ENCODE data around the gene ELOVL6. TPM values are rescaled to one million over a fixed set of nuclear protein-coding genes. Genes with fewer than 3 reads are reported as not detected.
"Not testable (repeated sequence)": the region's sequence is repeated elsewhere in the genome, so short reads cannot be mapped to it uniquely, and the experiment has no call there.

Gene ELOVL6
- total RNA-seq, 1 donor from 2014 or later, result 8.9 TPM

DNA sequence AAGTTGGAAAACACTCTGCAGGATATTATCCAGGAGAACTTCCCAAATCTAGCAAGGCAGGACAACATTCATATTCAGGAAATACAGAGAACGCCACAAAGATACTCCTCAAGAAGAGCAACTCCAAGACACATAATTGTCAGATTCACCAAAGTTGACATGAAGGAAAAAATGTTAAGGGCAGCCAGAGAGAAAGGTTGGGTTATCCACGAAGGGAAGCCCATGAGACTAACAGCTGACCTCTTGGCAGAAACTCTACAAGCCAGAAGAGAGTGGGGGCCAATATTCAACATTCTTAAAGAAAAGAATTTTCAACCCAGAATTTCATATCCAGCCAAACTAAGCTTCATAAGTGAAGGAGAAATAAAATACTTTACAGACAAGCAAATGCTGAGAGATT, 120.3 kb downstream of the ELOVL6 start:
- DNase-seq (ENCODE audit: extremely low read depth, low read depth, low spot score), result not testable (repeated sequence)

DNA sequence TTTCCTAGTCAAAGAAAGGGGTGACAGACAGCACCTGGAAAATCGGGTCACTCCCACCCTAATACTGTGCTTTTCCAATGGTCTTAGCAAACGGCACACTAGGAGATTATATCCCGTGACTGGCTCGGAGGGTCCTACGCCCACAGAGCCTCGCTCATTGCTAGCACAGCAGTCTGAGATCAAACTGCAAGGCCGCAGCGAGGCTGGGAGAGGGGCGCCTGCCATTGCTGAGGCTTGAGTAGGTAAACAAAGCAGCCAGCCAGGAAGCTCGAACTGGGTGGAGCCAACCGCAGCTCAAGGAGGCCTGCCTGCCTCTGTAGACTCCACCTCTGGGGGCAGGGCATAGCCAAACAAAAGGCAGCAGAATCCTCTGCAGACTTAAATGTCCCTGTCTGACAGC, 121.6 kb downstream of the ELOVL6 start:
- DNase-seq (ENCODE audit: extremely low read depth, low read depth, low spot score), result not testable (repeated sequence)

DNA sequence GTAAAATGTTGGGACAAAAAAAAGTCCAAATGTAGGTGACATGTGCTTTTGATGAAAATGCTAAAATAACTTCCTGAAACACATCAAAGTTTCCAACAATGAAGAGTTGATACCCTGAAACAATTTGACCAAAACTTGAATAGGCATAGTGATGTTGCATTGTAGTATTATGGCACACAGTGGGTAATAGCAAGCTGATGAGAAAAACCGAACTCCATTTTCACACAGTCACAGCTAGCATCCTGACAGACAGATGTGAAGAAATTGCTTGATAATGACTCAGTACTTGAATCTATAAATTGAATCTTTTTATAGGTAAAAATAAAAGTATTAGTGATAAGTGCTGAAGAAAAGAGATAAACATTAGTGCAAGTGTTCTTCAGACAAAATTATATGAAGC, 122.5 kb downstream of the ELOVL6 start:
- DNase-seq (ENCODE audit: extremely low read depth, low read depth, low spot score), result no peak

DNA sequence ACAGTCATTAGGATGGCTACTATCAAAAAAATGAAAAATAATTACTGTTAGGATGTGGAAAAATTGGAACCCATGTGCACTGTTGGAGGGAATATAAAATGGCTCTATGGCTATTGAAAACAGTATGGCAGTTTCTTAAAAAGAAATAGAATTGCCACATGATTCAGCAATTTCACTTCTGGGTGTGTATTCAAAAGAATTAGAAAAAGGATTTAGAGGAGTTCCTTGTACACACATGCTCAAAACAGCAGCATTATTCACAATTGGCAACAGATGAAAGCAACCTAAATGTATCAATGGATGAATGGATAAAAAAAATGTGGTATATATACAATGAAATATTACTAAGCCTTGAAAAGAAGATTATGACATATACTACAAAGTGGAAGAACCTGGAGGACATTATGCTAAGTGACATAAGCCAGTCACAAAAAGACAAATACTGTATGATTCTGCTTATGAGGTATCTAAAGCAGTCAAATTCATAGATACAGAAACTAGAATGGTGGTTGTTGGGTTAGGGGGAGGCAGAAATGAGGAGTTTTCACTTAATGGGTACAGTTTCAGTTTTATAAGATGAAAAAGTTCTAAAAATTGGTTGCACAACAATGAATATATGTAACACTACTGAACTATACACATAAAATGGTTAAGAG, 123.2 kb downstream of the ELOVL6 start:
- no peak for DNase-seq (ENCODE audit: extremely low read depth, low read depth, low spot score)

DNA sequence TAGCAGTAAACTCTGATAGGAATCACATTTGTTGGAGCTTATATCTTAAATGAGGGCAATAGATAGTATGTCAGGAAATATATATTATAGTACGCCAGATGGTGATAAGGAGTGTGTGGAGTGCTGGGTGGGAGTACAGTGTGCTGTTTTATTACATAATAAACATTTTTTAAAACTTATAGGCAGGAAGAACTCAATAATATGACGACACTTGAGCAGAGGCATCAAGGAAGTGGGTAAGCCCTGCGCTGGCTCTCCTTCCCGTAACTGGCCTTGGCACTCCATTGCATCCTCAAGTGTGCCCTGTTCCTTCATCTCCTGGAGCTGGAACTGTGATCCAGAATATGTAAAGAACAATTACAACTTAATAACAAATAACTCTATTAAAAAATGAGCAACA, 123.8 kb downstream of the ELOVL6 start:
- DNase-seq (ENCODE audit: extremely low read depth, low read depth, low spot score), result no peak

DNA sequence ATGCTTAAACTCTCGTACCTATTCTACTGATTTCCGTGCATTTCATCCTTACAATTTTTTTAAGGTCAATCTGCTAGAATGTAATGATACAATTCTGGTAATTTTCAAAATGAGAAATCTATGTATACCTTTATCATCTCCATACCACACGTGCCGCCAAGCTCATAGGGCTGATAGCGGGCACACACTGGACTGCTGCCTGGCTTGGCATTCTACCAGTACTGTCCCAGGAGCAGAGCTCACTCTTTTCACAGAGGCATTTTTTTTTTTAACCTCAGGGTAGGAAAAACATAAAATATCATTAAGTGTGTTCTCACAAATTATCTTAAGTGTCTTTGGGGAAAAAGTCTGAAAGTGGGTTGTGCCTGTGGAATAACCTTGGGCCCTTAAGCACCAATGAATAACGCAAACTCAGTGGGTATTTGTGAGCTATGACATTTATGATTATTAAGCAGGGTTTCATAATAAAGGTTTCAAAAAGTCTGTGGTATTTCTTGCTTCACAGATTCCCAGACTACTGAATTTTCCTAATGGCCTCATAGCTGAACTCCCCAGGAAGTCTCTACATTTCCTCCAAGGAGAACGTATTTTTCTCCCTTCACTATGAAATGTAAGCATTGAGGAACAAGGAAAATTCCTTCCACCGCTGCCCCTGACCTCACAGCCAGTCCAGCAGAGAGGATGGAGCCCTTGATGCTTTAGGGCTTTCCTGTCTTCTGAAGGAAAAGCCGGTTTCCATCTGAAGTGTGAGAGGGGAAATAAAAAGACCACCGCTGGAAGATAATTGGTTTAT, 125.2 kb downstream of the ELOVL6 start:
- DNase-seq (ENCODE audit: extremely low read depth, low read depth, low spot score), result no peak

DNA sequence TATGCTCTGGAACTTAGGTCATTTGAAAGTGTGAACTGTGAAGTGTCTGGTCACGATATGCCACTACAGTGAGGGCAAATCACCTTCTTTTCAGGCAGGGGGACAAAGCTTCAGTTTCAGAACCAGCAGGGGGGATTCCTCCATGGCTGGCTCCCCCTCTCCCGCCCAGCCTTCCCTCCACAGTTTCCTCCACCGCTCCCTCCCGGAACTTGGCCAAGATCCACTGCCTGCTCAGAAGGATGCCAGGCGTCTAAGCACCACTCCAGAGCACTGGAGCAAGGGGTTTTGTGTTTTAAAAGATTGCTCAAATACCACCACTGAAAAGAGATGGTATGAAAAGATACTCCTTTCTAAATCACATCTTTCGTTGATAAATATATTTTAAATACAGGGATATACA, 126.9 kb downstream of the ELOVL6 start:
- no peak for DNase-seq (ENCODE audit: extremely low read depth, low read depth, low spot score)

DNA sequence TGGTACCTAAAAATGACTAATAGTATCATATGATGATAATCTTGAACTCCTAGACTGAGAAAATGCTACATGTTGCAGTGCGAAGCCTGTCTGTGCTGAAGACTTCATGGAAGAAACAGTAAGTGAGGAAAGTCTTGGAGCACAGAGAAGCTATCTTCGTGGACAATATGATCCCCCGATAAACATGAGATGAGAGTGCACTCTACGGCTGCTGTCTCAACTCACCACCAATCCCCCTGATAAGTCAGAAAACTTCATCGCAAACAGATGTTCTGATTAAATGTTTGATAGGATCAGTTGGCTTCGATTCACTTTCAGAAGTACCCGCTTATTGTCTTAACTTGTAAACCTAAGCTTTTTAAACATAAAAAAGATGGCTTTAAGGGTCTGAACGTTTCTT, 130.2 kb downstream of the ELOVL6 start:
- DNase-seq (ENCODE audit: extremely low read depth, low read depth, low spot score), result no peak

DNA sequence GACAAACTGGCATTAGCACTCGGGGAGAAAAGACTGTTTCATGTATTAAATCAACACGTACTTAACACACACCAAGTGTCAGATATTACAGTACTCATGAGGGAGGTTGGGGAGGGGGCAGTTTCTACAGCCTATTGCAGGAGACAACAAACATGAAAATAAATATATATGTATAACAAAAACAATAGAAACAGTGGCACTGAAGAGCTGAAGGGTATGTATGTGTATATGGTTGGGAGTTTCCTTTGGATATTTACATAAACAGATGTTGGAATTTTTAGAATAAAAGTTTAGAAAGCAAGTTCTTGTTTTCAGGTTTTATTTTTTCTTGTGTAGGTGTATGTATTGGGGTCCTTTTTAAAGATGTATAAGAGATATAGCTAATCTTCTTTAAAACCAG, 133.5 kb downstream of the ELOVL6 start:
- DNase-seq (ENCODE audit: extremely low read depth, low read depth, low spot score), result no peak

DNA sequence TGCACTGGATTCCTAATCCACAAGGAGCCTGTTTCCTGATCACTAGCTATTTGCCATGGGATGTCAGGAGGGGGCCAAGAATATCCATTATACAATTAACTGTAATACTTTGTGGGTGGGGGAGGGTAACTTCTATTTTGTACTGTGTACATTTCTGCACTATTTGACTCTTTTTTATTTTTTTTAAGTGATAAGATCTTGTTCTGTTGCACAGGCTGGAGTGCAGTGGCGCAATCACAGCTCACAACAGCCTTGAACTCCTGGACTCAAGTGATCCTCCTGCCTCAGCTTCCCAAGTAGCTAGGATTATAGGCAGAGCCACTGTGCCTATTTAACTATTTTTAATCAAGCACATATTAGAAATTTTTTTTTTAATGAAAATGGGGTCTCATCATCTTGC, 134.1 kb downstream of the ELOVL6 start:
- no peak for DNase-seq (ENCODE audit: extremely low read depth, low read depth, low spot score)

DNA sequence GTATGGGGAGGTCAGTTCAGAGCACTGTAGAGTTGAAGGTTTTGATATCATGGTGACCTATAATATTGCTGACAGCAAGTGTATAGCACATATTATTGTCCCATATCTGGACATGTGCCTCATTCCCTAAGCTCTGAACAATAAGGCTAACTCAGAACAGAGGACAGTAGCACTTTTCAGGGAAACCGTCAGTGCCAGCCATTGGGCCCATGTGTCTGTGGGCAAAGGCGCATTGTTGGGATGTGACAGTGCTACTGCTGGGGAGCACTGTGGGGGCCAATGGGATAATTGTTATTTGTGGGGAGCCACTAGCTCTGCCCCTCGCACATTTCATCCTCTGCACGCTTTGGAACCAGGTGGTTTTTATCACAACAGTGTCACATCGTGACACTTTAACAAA, 136.2 kb downstream of the ELOVL6 start:
- no peak for DNase-seq (ENCODE audit: extremely low read depth, low read depth, low spot score)

DNA sequence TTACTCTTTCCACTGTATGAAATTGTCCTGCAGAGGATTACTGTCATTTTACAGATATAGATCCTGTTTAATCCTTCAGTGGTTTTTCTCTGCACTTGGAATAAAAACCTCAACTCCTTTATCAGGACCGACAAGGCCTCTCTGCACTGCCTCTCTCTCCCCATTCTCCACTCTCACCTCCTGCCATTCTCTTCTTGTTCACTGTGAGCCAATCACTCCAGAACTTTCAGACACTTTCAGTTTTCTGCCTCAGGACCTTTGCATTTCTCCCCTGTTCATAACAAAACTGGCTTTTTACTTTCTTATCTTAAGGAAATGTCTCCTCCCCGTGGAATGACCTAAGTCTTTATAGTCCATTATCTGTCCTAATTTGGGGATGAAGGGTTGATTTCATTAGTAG, 137.3 kb downstream of the ELOVL6 start:
- no peak for DNase-seq (ENCODE audit: extremely low read depth, low read depth, low spot score)

DNA sequence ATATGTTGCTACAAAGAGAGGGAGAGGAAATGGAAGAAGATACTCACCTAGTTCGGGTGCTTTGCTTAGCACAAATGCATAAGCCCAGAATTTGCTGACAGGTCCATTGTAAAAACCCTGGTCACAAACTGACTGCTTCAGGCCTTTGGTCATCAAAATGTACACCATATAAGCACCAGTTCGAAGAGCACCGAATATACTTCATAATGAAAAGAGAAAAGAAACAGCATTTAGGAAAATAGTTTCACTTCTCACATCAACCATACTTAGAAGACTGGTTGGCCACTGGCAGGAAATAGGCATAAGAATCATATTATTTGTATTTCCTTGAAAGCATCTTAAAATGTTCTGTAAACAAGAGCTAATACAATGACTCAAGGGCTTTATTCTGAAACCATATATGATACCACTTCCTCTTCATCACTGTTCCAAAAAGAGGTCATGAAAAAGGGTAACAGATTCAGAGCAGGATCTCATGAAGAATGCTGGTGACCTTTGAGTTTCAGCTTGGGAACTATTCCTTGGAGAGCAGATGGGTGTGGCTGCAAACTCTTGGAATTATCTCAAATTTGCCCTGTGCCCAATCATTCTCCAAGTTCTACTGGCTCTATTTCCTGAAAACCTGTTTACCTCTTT, 138.7 kb downstream of the ELOVL6 start:
- DNase-seq (ENCODE audit: extremely low read depth, low read depth, low spot score), result no peak

DNA sequence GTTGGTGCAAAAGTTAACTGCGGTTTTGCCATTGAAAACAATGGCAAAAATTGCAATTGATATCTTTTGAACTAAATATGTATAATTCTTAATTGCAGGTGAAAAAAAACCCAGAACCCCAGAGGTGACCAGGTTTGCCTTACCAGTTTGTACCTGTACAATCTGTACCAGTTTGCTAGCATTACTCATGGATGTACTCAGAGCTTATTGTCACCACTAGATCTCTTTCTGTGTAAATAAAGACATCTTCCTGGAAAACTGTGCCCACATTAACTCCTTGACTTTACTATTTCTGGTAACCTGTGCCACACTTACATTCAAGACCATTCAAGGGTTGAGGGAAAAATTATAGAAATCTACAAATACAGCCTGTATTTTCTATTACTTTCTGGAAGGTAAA, 139.7 kb downstream of the ELOVL6 start:
- DNase-seq (ENCODE audit: extremely low read depth, low read depth, low spot score), result no peak

DNA sequence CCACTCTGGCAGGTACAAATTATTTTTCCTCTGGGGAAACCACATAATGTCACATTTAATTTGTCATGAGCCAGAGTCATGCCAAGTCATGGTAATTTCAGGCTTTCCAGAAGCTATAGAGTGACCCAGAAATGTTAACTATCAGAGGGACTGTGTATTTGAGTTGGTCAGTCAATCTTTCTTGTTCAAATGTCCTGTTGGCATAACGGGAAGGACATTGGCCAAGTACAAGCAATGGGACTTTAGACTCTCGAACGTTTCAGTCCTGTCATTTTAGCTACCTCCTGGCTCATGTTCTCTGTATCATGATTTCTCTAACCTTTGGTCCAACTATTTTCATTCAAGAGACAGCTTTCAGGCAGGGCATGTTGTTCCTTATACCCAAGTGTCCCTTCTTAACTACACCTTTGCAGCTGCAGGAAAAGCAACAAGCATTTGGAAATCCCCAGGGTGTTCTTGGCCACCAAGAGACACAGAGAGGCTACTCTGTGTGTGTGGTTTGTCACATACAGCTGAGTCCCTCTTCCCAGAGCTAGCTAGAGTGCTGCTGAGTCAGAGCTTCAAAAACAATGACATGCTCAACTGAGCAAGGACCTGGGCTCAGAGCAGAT, 143.2 kb downstream of the ELOVL6 start:
- no peak for DNase-seq (ENCODE audit: extremely low read depth, low read depth, low spot score)

DNA sequence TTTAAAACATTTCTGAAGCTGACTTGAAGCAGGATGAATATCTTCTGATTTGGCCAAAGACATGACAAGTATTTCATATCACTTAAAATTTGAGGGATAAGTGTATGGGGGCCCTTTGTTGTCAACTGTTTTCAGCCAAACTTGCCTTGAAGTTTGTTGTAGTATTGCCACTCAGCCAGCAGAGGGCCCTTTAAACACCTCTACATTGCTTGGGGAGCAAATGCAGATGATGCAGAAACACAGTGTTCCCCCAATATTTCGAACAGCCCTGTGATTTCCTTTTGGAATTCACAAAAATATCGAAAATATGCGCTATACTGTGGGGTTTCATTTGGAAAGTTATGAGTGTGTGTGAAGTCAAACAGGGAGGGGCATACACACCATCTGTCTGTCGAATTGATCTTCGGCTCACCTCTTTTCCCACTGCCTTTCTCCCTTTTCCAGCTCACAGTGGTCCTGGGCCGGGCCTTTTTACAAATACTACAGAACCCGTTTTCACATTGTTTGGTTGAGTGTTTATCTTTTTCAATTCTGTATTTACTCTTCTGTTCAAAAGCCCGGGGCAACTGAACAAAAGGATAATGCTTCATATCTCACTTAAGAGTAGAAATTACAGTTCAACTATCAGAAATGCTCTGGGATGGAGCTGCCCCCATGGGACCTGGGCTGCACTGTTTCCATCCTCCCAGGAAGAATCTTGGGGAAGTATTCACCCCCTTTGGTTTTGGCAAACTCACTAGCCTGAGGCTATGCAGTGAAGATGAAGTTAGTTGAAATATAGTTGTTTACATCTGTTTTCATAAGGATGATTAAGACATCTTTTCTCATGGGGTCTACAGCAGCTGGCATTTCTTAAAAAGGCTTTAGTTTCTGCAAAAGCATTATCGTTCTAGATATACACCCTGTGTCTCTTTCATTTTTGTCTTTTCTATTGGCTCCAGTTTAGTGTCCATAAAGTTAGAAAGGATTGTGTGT, 148.2 kb downstream of the ELOVL6 start:
- DNase-seq (ENCODE audit: extremely low read depth, low read depth, low spot score), result peak; percentile 16

DNA sequence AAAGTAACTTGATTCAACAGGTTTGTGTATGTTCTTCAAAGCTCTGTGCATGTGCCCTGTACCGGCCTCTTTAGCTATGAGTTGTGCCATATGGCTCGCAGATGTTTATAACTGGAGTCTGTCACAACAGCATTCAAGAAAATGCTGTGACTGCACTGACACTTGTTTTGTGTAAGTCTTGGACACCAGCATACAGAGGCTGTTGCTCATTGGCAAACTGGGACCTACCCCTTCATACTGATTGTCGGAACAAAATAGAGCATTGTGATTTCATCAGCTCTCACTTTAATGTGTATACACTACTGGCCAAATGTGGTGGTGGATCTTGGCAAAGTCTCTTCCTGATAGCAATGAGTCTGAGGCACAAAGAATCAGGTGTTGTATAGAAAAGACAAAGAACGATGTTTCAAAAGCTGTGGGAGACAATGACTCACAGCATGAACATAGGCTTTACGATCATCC, 151.8 kb downstream of the ELOVL6 start:
- DNase-seq (ENCODE audit: extremely low read depth, low read depth, low spot score), result no peak

DNA sequence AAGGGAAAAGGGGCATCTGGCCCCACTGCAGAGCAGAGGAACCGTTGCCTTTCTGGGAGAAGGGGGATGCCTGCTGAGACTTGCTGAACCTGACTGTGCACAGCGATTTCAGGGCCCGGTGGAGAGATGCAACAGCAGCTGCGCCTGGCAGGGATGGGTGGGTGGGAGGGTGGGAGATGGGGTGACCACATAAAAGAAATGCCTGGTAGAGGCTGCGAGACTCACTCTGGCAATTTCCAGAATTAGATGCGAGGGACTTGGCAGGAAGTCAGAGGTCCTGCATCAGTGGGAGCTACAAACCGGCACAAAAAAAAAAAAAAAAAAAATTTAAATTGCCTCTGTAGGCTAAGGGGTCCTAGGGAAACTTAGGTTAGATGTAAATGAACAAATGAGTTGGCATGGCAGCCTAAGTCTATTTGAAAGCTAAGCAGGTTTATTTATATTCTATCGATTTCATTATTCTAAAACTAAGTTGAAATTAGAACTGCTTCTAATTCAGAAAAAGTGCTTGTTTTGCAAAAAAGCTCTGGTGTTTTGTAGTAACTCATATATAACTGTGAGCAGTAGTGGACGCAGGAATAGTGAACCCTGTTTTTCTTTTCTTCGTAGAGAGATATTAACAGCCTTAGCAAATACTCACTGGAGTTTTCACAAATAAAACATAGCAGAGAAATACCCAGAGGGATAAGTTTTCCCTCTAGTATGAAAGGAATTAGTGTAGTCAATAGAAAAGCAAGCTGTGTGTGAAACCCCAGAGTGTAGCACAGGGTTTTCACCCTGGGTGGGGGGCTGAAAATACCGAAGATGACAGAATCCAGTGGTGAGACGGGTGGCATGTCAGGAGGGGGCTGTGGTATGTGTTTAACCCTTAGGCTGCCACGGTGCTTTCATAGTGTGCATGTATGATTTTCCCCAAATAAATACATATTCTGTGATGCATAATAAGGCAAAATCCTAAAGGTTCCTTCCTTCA, 155.6 kb downstream of the ELOVL6 start:
- DNase-seq (ENCODE audit: extremely low read depth, low read depth, low spot score), result no peak

DNA sequence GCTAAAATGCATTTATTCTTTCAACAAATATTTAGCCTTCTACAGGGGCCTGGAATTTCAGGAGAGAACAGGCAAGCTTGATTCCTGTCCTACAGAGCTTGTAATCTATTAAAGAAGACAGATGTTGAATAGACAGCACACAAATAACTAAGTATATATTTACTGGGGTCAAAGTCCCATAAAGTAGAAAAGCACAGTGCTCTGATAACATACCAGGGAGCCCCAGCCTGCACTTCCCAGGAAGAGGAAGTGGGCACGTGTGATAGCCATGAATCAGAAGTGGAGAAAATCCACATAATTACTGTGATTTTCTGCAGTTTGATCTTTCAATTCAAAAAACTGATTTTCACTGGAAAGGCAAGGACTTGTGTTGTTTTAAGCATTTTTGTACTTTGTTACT, 156.7 kb downstream of the ELOVL6 start:
- DNase-seq (ENCODE audit: extremely low read depth, low read depth, low spot score), result no peak
